ENCODE measurements around the gene LARP4B. TPM values are rescaled to one million over a fixed set of nuclear protein-coding genes. Genes with fewer than 3 reads are reported as not detected.

The LARP4B gene
- total and polyA plus RNA-seq, 2 donors (not counting 1 experiment from before 2014, with no cell fraction given) = 35.6 to 129 TPM

DNA sequence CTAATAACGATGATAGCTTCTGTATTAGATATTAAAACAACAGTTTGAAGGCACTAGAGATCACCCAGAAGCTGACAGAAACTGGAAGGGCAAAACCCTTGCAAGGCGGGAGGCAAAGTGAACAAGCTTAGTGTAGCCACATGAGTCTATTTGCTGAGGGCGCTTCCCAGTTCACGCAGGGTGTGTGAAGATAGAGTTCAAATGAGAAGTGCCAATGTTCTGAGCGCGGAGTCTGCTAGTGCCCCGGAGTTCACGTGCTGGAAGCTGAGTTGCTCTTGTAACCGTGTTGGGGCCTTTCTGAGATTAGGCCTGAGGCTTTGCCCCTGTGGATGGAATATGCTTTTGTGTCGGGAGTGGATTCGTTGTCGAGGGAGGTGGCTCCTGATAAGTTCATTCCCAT lies 40.1 kb upstream of the LARP4B start:
- ATAC-seq (ENCODE audit: low read depth) = no peak
- no peak overlapping the region for H2AFZ ChIP-seq (ENCODE audit: insufficient read depth, low read depth, low read length, poor library complexity, severe bottlenecking)

GRCh38 chr10:971150-971542 lies 39.6 kb upstream of the LARP4B start:
- H3K4me1 Mint-ChIP-seq = no peaks in the 10 kb centered on the region
- ATAC-seq (ENCODE audit: low read depth) = no peak
- H4K20me1 ChIP-seq (ENCODE audit: control insufficient read depth, insufficient read depth, low read length, poor library complexity, severe bottlenecking) = no peaks in the 10 kb centered on the region
- H3K79me2 ChIP-seq (ENCODE audit: control insufficient read depth, insufficient read depth, low read length) = no peaks in the 10 kb centered on the region
- no peak overlapping the region for H3K27ac ChIP-seq (ENCODE audit: low read length in 2 of 2)
- H2AFZ ChIP-seq (ENCODE audit: insufficient read depth, low read depth, low read length, poor library complexity, severe bottlenecking) = no peak overlapping the region
- CTCF ChIA-PET = no interaction called here
- TF ChIP-seq, protein P1, sequence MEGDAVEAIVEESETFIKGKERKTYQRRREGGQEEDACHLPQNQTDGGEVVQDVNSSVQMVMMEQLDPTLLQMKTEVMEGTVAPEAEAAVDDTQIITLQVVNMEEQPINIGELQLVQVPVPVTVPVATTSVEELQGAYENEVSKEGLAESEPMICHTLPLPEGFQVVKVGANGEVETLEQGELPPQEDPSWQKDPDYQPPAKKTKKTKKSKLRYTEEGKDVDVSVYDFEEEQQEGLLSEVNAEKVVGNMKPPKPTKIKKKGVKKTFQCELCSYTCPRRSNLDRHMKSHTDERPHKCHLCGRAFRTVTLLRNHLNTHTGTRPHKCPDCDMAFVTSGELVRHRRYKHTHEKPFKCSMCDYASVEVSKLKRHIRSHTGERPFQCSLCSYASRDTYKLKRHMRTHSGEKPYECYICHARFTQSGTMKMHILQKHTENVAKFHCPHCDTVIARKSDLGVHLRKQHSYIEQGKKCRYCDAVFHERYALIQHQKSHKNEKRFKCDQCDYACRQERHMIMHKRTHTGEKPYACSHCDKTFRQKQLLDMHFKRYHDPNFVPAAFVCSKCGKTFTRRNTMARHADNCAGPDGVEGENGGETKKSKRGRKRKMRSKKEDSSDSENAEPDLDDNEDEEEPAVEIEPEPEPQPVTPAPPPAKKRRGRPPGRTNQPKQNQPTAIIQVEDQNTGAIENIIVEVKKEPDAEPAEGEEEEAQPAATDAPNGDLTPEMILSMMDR (IDR thresholded peaks at IDR 0.05) = no peak
- no peak for TF ChIP-seq EZH2 (IDR thresholded peaks at IDR 0.05; ENCODE audit: borderline replicate concordance, insufficient read depth, low read depth, low read length, poor library complexity, severe bottlenecking)
- no peak overlapping the region for H3K9ac ChIP-seq (ENCODE audit: low read length)
- intact Hi-C loops (cut with micrococcal nuclease) = no loop called here
- H3K4me3 Mint-ChIP-seq = no peak overlapping the region
- no peak overlapping the region for H3K4me2 ChIP-seq (replicated peaks; ENCODE audit: low read depth, low read length, poor library complexity, severe bottlenecking)
- WGBS (ENCODE audit: insufficient coverage) = 90% methylated on average over 2 of the region's 4 CpGs
- POLR2A ChIA-PET = no interaction called here
- H3K9me3 ChIP-seq (ENCODE audit: control extremely low read depth in 1 of 3, control insufficient read depth in 2 of 3, insufficient read depth in 1 of 3, low read length in 2 of 3) = peaks cover 0 to 20% (median 0%) of the 10 kb centered on the region in 3 donors
- no peaks in the 10 kb centered on the region for H3K36me3 ChIP-seq (replicated peaks in 1 of 2; ENCODE audit: control extremely low read depth in 1 of 2, control insufficient read depth in 1 of 2, extremely low read depth in 1 of 2, insufficient read depth in 2 of 2, low read length in 1 of 2)
- H3K27me3 Mint-ChIP-seq = peaks cover 19% of the 10 kb centered on the region
- H3K27ac Mint-ChIP-seq = no peak overlapping the region
- DNase-seq = no peak
- no peaks in the 10 kb centered on the region for H3K4me1 ChIP-seq (ENCODE audit: control insufficient read depth in 2 of 2, insufficient read depth in 2 of 2, low read length in 2 of 2)
- H3K4me3 ChIP-seq (ENCODE audit: control extremely low read depth in 1 of 5, extremely low read depth in 1 of 5, insufficient read depth in 1 of 5, low read depth in 2 of 5, low read length in 4 of 5) = no peak overlapping the region
- peaks cover 0 to 4% (median 0%) of the 10 kb centered on the region in 4 experiments for H3K27me3 ChIP-seq (replicated peaks in 1 of 4; ENCODE audit: control extremely low read depth in 1 of 4, control insufficient read depth in 3 of 4, insufficient read depth in 4 of 4, low read length in 3 of 4)
- no peaks in the 10 kb centered on the region for H3K9me3 Mint-ChIP-seq (ENCODE audit: insufficient read depth)

More for the DNA sequence above, 40.1 kb upstream of the LARP4B start:
- Histone ChIP-seq H3K27ac (ENCODE audit: low read length in 2 of 2) (no peak overlapping the region), H4K20me1 (ENCODE audit: control insufficient read depth, insufficient read depth, low read length, poor library complexity, severe bottlenecking) (no peaks in the 10 kb centered on the region), H3K36me3 (replicated peaks in 1 of 2; ENCODE audit: control extremely low read depth in 1 of 2, control insufficient read depth in 1 of 2, extremely low read depth in 1 of 2, insufficient read depth in 2 of 2, low read length in 1 of 2) (no peaks in the 10 kb centered on the region), H3K27me3 (replicated peaks in 1 of 4; ENCODE audit: control extremely low read depth in 1 of 4, control insufficient read depth in 3 of 4, insufficient read depth in 4 of 4, low read length in 3 of 4) (peaks cover 0 to under 1% (median 0%) of the 10 kb centered on the region in 4 experiments), H3K9me3 (ENCODE audit: control extremely low read depth in 1 of 3, control insufficient read depth in 2 of 3, insufficient read depth in 1 of 3, low read length in 2 of 3) (peaks cover 0 to 25% (median 0%) of the 10 kb centered on the region in 3 donors), H3K4me2 (replicated peaks; ENCODE audit: low read depth, low read length, poor library complexity, severe bottlenecking) (no peak overlapping the region), H3K79me2 (ENCODE audit: control insufficient read depth, insufficient read depth, low read length) (no peaks in the 10 kb centered on the region), H3K9ac (ENCODE audit: low read length) (no peak overlapping the region), H3K4me3 (ENCODE audit: control extremely low read depth in 1 of 5, extremely low read depth in 1 of 5, insufficient read depth in 1 of 5, low read depth in 2 of 5, low read length in 4 of 5) (no peak overlapping the region), H3K4me1 (ENCODE audit: control insufficient read depth in 2 of 2, insufficient read depth in 2 of 2, low read length in 2 of 2) (no peaks in the 10 kb centered on the region)
- peaks cover 1% of the 10 kb centered on the region for H3K9me3 Mint-ChIP-seq (ENCODE audit: insufficient read depth)
- ChIA-PET CTCF (interaction anchor here (0.7 kb wide), 1 partner anchor 449 kb away, joined by 3 read pairs; no protein-coding TSS in a partner anchor), POLR2A (no interaction called here)
- intact Hi-C loops (cut with micrococcal nuclease) = no loop called here
- no peaks in the 10 kb centered on the region for H3K4me1 Mint-ChIP-seq
- no peak for TF ChIP-seq EZH2 (IDR thresholded peaks at IDR 0.05; ENCODE audit: borderline replicate concordance, insufficient read depth, low read depth, low read length, poor library complexity, severe bottlenecking)
- TF ChIP-seq, protein P1 (IDR thresholded peaks at IDR 0.05) = no peak
- peaks cover 19% of the 10 kb centered on the region for H3K27me3 Mint-ChIP-seq
- H3K4me3 Mint-ChIP-seq = no peak overlapping the region
- no peak overlapping the region for H3K27ac Mint-ChIP-seq
- no peak for DNase-seq
- 99% methylated on average over 8 of the region's 12 CpGs for WGBS (ENCODE audit: insufficient coverage)

All from B cell (primary cell).